Smooth muscle cell (in vitro differentiated cells): ENCODE results near the gene SEM1. TPM values are rescaled to one million over a fixed set of nuclear protein-coding genes. Genes with fewer than 3 reads are reported as not detected.

Experiments used
- DNase-seq: peaks from one replicate; lab custom pipeline; 2025; ENCODE audit not compliant: unreplicated experiment; lab: John Stamatoyannopoulos, UW
- H2AFZ ChIP-seq: fragments of 200-600 bp; sonication (generic); 2 replicates; pipeline ENCODE4 v1.6.0; 2016; ENCODE audit warnings: antibody characterized with exemption, low read depth, mild to moderate bottlenecking
- H3F3A ChIP-seq: fragments of 200-600 bp; sonication (generic); 2 replicates; pipeline ENCODE4 v1.6.0; 2017; ENCODE audit warnings: antibody characterized with exemption, low read depth
- H3K27ac ChIP-seq: fragments of 200-600 bp; sonication (generic); 2 replicates; pipeline ENCODE4 v1.5.1; 2016; ENCODE audit warnings: low read depth, mild to moderate bottlenecking
- H3K27me3 ChIP-seq: fragments of 200-600 bp; sonication (generic); 2 replicates; pipeline ENCODE4 v1.6.1; 2016; ENCODE audit warnings: low read depth, mild to moderate bottlenecking
- H3K36me3 ChIP-seq: fragments of 200-600 bp; sonication (generic); 2 replicates; pipeline ENCODE4 v1.5.1; 2016; ENCODE audit warnings: low read depth
- H3K4me1 ChIP-seq: fragments of 200-600 bp; sonication (generic); 2 replicates; pipeline ENCODE4 v1.5.1; 2016; ENCODE audit warnings: low read depth
- H3K4me2 ChIP-seq: fragments of 200-600 bp; sonication (generic); 2 replicates; pipeline ENCODE4 v1.6.0; 2016; ENCODE audit warnings: mild to moderate bottlenecking
- H3K4me3 ChIP-seq: fragments of 200-600 bp; sonication (generic); 2 replicates; pipeline ENCODE4 v1.5.1; 2016; ENCODE audit warnings: mild to moderate bottlenecking
- H3K79me2 ChIP-seq: fragments of 200-600 bp; sonication (generic); 2 replicates; pipeline ENCODE4 v1.6.0; 2016; ENCODE audit warnings: low read depth, mild to moderate bottlenecking
- H3K9ac ChIP-seq: fragments of 200-600 bp; sonication (generic); 2 replicates; pipeline ENCODE4 v1.6.0; 2016; ENCODE audit warnings: low read depth
- H3K9me3 ChIP-seq: fragments of 200-600 bp; sonication (generic); replicated peaks from 2 replicates; pipeline ENCODE4 v1.5.1; 2016; ENCODE audit warnings: low read depth
- H4K20me1 ChIP-seq: fragments of 200-600 bp; sonication (generic); 2 replicates; pipeline ENCODE4 v1.6.0; 2016; ENCODE audit warnings: low read depth
- CTCF ChIP-seq: fragments of 200-600 bp; sonication (generic); IDR thresholded peaks from 2 replicates; pipeline ENCODE4 v1.5.1; 2017; ENCODE audit warnings: borderline replicate concordance, mild to moderate bottlenecking, antibody characterized with exemption; ENCODE audit not compliant: insufficient read depth, poor library complexity, severe bottlenecking
- WGBS: methylation state at CpG from one replicate; pipeline ENCODE4 v1.1.7; 2016; ENCODE audit warnings: low lambda C conversion rate; 5-methylcytosine and 5-hydroxymethylcytosine counted together
- polyA plus RNA-seq: library from polyadenylated mRNA; unstranded; fragments of >200 nt; fragmentation: Nextera tagmentation; extraction: Ambion mirVana; gene quantifications from 2 replicates; pipeline ENCODE4 v1.2.1, GENCODE V29; 2016
- total RNA-seq: library from RNA; depleted of rRNA; stranded (reverse); fragments of >200 nt; gene quantifications from 2 replicates; pipeline ENCODE4 v1.2.3, GENCODE V29; 2014

The SEM1 gene
- total and polyA plus RNA-seq, 2 experiments from 2014 or later, result 26.3 to 272 TPM

- Histone ChIP-seq H3F3A (no peaks in the 10 kb centered on the region), H4K20me1 (peaks cover 6% of the 10 kb centered on the region), H3K9ac (no peak overlapping the region), H3K36me3 (no peaks in the 10 kb centered on the region), H3K4me1 (no peaks in the 10 kb centered on the region), H3K27me3 (no peaks in the 10 kb centered on the region), H3K4me3 (no peak overlapping the region), H2AFZ (no peak overlapping the region), H3K4me2 (no peak overlapping the region), H3K79me2 (no peaks in the 10 kb centered on the region), H3K27ac (no peak overlapping the region), H3K9me3 (no peaks in the 10 kb centered on the region)
- no peak for TF ChIP-seq CTCF
- 74% methylated on average over 1 of the region's 1 CpG for WGBS
- no peak for DNase-seq
Measured at GRCh38 chr7:96675548-96675947, 34.1 kb downstream of the SEM1 start.

- no peak overlapping the region for H3K4me2 ChIP-seq
- no peak for DNase-seq
- H3K36me3 ChIP-seq, result no peaks in the 10 kb centered on the region
- peaks cover 4% of the 10 kb centered on the region for H4K20me1 ChIP-seq
- no peak overlapping the region for H3K4me3 ChIP-seq
- no peaks in the 10 kb centered on the region for H3K79me2 ChIP-seq
- no peak overlapping the region for H3K27ac ChIP-seq
- WGBS, result 86% methylated on average over 4 of the region's 4 CpGs
- H3F3A ChIP-seq, result no peaks in the 10 kb centered on the region
- no peaks in the 10 kb centered on the region for H3K4me1 ChIP-seq
- H3K9ac ChIP-seq, result no peak overlapping the region
- no peak for TF ChIP-seq CTCF
- H3K9me3 ChIP-seq, result no peaks in the 10 kb centered on the region
- H2AFZ ChIP-seq, result no peak overlapping the region
- no peaks in the 10 kb centered on the region for H3K27me3 ChIP-seq
Measured at GRCh38 chr7:96674565-96674964, 35.1 kb downstream of the SEM1 start.

- H3K27ac ChIP-seq, result no peak overlapping the region
- no peaks in the 10 kb centered on the region for H3K9me3 ChIP-seq
- H2AFZ ChIP-seq, result no peak overlapping the region
- H4K20me1 ChIP-seq, result peaks cover 2% of the 10 kb centered on the region
- no peak overlapping the region for H3K4me3 ChIP-seq
- DNase-seq, result no peak
- H3K4me1 ChIP-seq, result no peaks in the 10 kb centered on the region
- 92% methylated on average over 3 of the region's 3 CpGs for WGBS
- H3K27me3 ChIP-seq, result no peaks in the 10 kb centered on the region
- H3K79me2 ChIP-seq, result no peaks in the 10 kb centered on the region
- no peak overlapping the region for H3K4me2 ChIP-seq
- H3K9ac ChIP-seq, result no peak overlapping the region
- no peaks in the 10 kb centered on the region for H3F3A ChIP-seq
- no peak for TF ChIP-seq CTCF
- H3K36me3 ChIP-seq, result no peaks in the 10 kb centered on the region
Measured at GRCh38 chr7:96671854-96672253, 37.8 kb downstream of the SEM1 start.

GRCh38 chr7:96670338-96671289, 39.0 kb downstream of the SEM1 start:
- Histone ChIP-seq H3K27ac (no peak overlapping the region), H3K36me3 (no peaks in the 10 kb centered on the region), H3K4me2 (no peak overlapping the region), H3K27me3 (no peaks in the 10 kb centered on the region), H3K9ac (no peak overlapping the region), H3F3A (no peaks in the 10 kb centered on the region), H2AFZ (no peak overlapping the region), H3K79me2 (no peaks in the 10 kb centered on the region), H3K4me3 (no peak overlapping the region), H4K20me1 (no peaks in the 10 kb centered on the region), H3K9me3 (no peaks in the 10 kb centered on the region), H3K4me1 (no peaks in the 10 kb centered on the region)
- WGBS, result 58% methylated on average over 3 of the region's 3 CpGs
- TF ChIP-seq CTCF, result no peak
- no peak for DNase-seq
